Measurements from ENCODE around the gene USP14. TPM values are rescaled to one million over a fixed set of nuclear protein-coding genes. Genes with fewer than 3 reads are reported as not detected.

The USP14 gene
- total RNA-seq, 4 donors from 2014 or later = 21.8 to 42.8 (median 29.5) TPM

DNA sequence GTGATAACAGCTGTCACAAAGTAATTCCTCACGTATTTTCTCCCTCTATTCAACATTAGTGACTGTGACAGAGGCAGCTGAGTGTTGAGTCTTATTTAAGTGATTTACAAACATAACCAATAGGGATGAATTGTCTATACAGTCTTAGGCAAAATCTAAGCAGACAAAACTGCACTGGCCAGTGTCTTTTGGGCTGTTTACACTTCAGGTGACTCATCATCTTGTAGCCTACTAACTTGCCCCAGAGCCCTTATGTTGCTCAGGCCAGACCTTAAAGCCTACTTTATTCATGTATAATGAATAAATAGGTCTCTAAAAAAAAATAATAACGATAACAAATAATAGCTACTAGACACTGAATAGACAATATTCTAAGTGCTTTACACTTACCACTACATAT is 92.3 kb downstream of the USP14 start:
- TF ChIP-seq, protein P1, sequence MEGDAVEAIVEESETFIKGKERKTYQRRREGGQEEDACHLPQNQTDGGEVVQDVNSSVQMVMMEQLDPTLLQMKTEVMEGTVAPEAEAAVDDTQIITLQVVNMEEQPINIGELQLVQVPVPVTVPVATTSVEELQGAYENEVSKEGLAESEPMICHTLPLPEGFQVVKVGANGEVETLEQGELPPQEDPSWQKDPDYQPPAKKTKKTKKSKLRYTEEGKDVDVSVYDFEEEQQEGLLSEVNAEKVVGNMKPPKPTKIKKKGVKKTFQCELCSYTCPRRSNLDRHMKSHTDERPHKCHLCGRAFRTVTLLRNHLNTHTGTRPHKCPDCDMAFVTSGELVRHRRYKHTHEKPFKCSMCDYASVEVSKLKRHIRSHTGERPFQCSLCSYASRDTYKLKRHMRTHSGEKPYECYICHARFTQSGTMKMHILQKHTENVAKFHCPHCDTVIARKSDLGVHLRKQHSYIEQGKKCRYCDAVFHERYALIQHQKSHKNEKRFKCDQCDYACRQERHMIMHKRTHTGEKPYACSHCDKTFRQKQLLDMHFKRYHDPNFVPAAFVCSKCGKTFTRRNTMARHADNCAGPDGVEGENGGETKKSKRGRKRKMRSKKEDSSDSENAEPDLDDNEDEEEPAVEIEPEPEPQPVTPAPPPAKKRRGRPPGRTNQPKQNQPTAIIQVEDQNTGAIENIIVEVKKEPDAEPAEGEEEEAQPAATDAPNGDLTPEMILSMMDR (IDR thresholded peaks at IDR 0.05) = no peak
- no peak for TF ChIP-seq EP300 (IDR thresholded peaks at IDR 0.05)
- no peak for TF ChIP-seq POLR2AphosphoS5 (IDR thresholded peaks at IDR 0.05)
- no peak for TF ChIP-seq POLR2A (IDR thresholded peaks at IDR 0.05; ENCODE audit: low read depth)
- no peak for DNase-seq (ENCODE audit: extremely low spot score)
- H3K4me1 ChIP-seq = no peaks in the 10 kb centered on the region
- H3K36me3 ChIP-seq = peaks cover 55 to 99% (median 85%) of the 10 kb centered on the region in 4 donors
- WGBS = 97% methylated on average over 2 of the region's 2 CpGs
- no peaks in the 10 kb centered on the region for H3K9me3 ChIP-seq
- intact Hi-C loops (cut with DNase I) = no loop called here
- no peak overlapping the region for H3K27ac ChIP-seq (replicated peaks in 1 of 4)
- no peak overlapping the region for H3K4me3 ChIP-seq
- no peaks in the 10 kb centered on the region for H3K27me3 ChIP-seq

DNA sequence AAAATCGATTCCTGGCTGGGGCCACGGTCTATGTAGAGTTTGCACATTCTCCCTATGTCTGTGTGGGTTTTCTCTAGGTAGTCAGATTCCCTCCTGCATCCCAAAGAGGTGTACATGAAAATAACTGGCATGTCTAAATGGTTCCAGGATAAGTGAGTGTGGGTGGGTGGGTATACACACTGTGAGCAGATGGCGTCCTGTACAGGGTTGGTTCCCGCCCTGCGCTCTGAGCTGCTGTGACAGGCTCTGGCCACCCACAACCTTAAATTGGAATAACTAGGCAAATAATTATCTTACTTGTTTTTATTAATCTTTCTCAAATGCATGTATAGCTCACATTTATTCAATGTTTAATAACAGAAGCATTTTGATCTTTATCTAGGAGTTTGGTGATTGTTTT is 93.2 kb downstream of the USP14 start:
- no peak overlapping the region for H3K27ac ChIP-seq (replicated peaks in 1 of 4)
- H3K9me3 ChIP-seq = no peaks in the 10 kb centered on the region
- H3K36me3 ChIP-seq = peaks cover 62 to 99% (median 88%) of the 10 kb centered on the region in 4 donors
- intact Hi-C loops (cut with DNase I) = no loop called here
- TF ChIP-seq POLR2A (IDR thresholded peaks at IDR 0.05; ENCODE audit: low read depth) (no peak), EP300 (IDR thresholded peaks at IDR 0.05) (no peak), POLR2AphosphoS5 (IDR thresholded peaks at IDR 0.05) (no peak)
- TF ChIP-seq, protein P1 (IDR thresholded peaks at IDR 0.05) = no peak
- H3K27me3 ChIP-seq = no peaks in the 10 kb centered on the region
- no peak for DNase-seq (ENCODE audit: extremely low spot score)
- H3K4me3 ChIP-seq = no peak overlapping the region
- 88% methylated on average over 5 of the region's 5 CpGs for WGBS
- no peaks in the 10 kb centered on the region for H3K4me1 ChIP-seq

DNA sequence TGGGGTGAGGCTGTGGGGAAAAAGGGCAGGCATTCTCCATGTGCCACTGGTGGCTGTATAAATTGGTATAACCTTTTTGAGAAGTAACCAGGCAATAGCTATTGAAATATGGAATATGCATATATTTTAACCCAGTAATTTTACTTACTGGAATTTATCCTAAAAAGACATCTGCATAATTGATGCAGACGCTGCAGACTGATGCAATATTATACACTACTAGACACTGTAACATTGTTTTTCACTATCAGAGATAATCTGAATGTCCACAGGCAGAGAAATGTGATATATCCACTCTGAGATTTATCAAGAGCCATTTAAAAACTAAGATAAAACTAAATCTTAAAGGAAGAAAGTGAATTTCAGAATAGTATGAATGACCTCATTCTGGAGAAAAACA is 94.8 kb downstream of the USP14 start:
- TF ChIP-seq, protein P1 (IDR thresholded peaks at IDR 0.05) = no peak
- TF ChIP-seq POLR2A (IDR thresholded peaks at IDR 0.05; ENCODE audit: low read depth) (no peak), EP300 (IDR thresholded peaks at IDR 0.05) (no peak), POLR2AphosphoS5 (IDR thresholded peaks at IDR 0.05) (no peak)
- Histone ChIP-seq H3K27ac (replicated peaks in 1 of 4) (no peak overlapping the region), H3K9me3 (no peaks in the 10 kb centered on the region), H3K27me3 (no peaks in the 10 kb centered on the region), H3K4me3 (no peak overlapping the region), H3K36me3 (peaks cover 57 to 100% (median 88%) of the 10 kb centered on the region in 4 donors), H3K4me1 (no peaks in the 10 kb centered on the region)
- no peak for DNase-seq (ENCODE audit: extremely low spot score)
- 94% methylated on average over 1 of the region's 1 CpG for WGBS
- intact Hi-C loops (cut with DNase I) = no loop called here

DNA sequence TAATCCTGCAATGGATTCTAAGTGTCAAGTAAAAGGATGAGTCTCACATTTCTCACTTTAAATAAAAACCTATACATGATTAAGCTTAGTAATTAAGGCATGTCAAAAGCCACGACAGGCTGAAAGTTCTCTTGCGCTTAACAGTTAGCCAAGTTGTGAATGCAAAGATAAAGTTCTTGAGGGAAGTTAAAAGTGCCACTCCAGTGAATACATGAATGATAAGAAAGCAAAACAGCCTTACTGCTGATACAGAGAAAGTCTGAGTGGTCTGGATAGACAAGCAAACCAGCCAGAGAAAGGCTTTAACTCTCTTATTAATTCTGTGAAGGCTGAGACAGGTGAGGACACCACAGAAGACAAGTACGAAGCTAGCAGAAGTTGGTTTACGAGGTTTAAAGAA is 96.8 kb downstream of the USP14 start:
- H3K4me3 ChIP-seq = no peak overlapping the region
- no peak overlapping the region for H3K27ac ChIP-seq (replicated peaks in 1 of 4)
- no peaks in the 10 kb centered on the region for H3K27me3 ChIP-seq
- peaks cover 52 to 100% (median 86%) of the 10 kb centered on the region in 4 donors for H3K36me3 ChIP-seq
- no peak for DNase-seq (ENCODE audit: extremely low spot score)
- no peak for TF ChIP-seq POLR2AphosphoS5 (IDR thresholded peaks at IDR 0.05)
- H3K4me1 ChIP-seq = no peaks in the 10 kb centered on the region
- no peaks in the 10 kb centered on the region for H3K9me3 ChIP-seq
- intact Hi-C loops (cut with DNase I) = no loop called here
- WGBS = 98% methylated on average over 4 of the region's 4 CpGs

DNA sequence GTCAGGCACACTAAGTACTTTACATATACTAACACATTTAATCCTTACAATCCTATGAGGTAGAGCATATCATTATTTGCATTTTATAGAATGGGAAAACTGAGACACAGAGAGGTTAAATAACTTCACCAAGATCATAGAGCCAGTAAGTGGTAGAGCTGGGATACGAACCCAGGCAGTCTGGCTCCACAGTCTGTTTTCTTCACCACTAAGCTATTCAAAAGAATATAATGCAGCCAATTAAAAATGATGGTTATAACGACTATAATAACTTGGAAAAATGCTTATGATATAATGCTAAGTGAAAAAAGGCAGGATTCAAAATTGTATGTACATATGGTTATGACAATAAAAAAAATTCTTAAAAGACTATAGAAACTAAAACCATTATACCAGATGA is 102.2 kb downstream of the USP14 start:
- TF ChIP-seq, protein P1 (IDR thresholded peaks at IDR 0.05) = no peak
- TF ChIP-seq POLR2A (IDR thresholded peaks at IDR 0.05; ENCODE audit: low read depth) = no peak
- WGBS = 86% methylated on average over 2 of the region's 2 CpGs
- DNase-seq (ENCODE audit: extremely low spot score) = no peak
- Histone ChIP-seq H3K4me1 (no peaks in the 10 kb centered on the region), H3K4me3 (no peak overlapping the region), H3K27ac (replicated peaks in 1 of 4) (no peak overlapping the region), H3K27me3 (no peaks in the 10 kb centered on the region), H3K36me3 (peaks cover 36 to 96% (median 56%) of the 10 kb centered on the region in 4 donors), H3K9me3 (no peaks in the 10 kb centered on the region)
- intact Hi-C loops (cut with DNase I) = no loop called here

All from esophagus muscularis mucosa (tissue), 4 donors.